ENCODE measurements around the gene SFSWAP.
"Not testable (repeated sequence)": the region's sequence is repeated elsewhere in the genome, so short reads cannot be mapped to it uniquely, and the experiment has no call there.

Gene SFSWAP

GRCh38 chr12:131742761-131743160 lies 31.9 kb downstream of the SFSWAP start:
- not testable (repeated sequence) for H3K9me3 ChIP-seq (ENCODE audit: low read length); H3K4me3 ChIP-seq (ENCODE audit: low read depth in 1 of 2, low read length in 2 of 2); H3K27ac ChIP-seq (ENCODE audit: low read depth, low read length); H3K4me1 ChIP-seq (ENCODE audit: insufficient read depth, low read length); H3K27me3 ChIP-seq (ENCODE audit: control insufficient read depth in 1 of 2, insufficient read depth in 2 of 2, low read length in 2 of 2); H3K9ac ChIP-seq (ENCODE audit: low read length)
- peaks cover 50% of the 10 kb centered on the region for H3K36me3 ChIP-seq (ENCODE audit: insufficient read depth, low read length)

GRCh38 chr12:131743410-131743809 lies 32.5 kb downstream of the SFSWAP start:
- H3K27ac ChIP-seq (ENCODE audit: low read depth, low read length); H3K9ac ChIP-seq (ENCODE audit: low read length); H3K4me3 ChIP-seq (ENCODE audit: low read depth in 1 of 2, low read length in 2 of 2); H3K9me3 ChIP-seq (ENCODE audit: low read length); H3K4me1 ChIP-seq (ENCODE audit: insufficient read depth, low read length); H3K27me3 ChIP-seq (ENCODE audit: control insufficient read depth in 1 of 2, insufficient read depth in 2 of 2, low read length in 2 of 2): not testable (repeated sequence)
- peaks cover 51% of the 10 kb centered on the region for H3K36me3 ChIP-seq (ENCODE audit: insufficient read depth, low read length)

GRCh38 chr12:131743880-131744279 lies 33.0 kb downstream of the SFSWAP start:
- not testable (repeated sequence) for H3K9me3 ChIP-seq (ENCODE audit: low read length); H3K27me3 ChIP-seq (ENCODE audit: control insufficient read depth in 1 of 2, insufficient read depth in 2 of 2, low read length in 2 of 2); H3K9ac ChIP-seq (ENCODE audit: low read length); H3K4me3 ChIP-seq (ENCODE audit: low read depth in 1 of 2, low read length in 2 of 2); H3K27ac ChIP-seq (ENCODE audit: low read depth, low read length); H3K4me1 ChIP-seq (ENCODE audit: insufficient read depth, low read length)
- peaks cover 56% of the 10 kb centered on the region for H3K36me3 ChIP-seq (ENCODE audit: insufficient read depth, low read length)

GRCh38 chr12:131744675-131745074 lies 33.8 kb downstream of the SFSWAP start:
- peaks cover 56% of the 10 kb centered on the region for H3K36me3 ChIP-seq (ENCODE audit: insufficient read depth, low read length)
- not testable (repeated sequence) for H3K4me3 ChIP-seq (ENCODE audit: low read depth in 1 of 2, low read length in 2 of 2); H3K4me1 ChIP-seq (ENCODE audit: insufficient read depth, low read length); H3K9ac ChIP-seq (ENCODE audit: low read length); H3K27ac ChIP-seq (ENCODE audit: low read depth, low read length); H3K27me3 ChIP-seq (ENCODE audit: control insufficient read depth in 1 of 2, insufficient read depth in 2 of 2, low read length in 2 of 2); H3K9me3 ChIP-seq (ENCODE audit: low read length)

- H3K9me3 ChIP-seq (ENCODE audit: low read length), result no peaks in the 10 kb centered on the region
- no peak overlapping the region for H3K27ac ChIP-seq (ENCODE audit: low read depth, low read length)
- no peaks in the 10 kb centered on the region for H3K27me3 ChIP-seq (ENCODE audit: control insufficient read depth in 1 of 2, insufficient read depth in 2 of 2, low read length in 2 of 2)
- H3K4me3 ChIP-seq (ENCODE audit: low read depth in 1 of 2, low read length in 2 of 2), result no peak overlapping the region
- H3K36me3 ChIP-seq (ENCODE audit: insufficient read depth, low read length), result peaks cover 47% of the 10 kb centered on the region
- no peak overlapping the region for H3K9ac ChIP-seq (ENCODE audit: low read length)
- no peaks in the 10 kb centered on the region for H3K4me1 ChIP-seq (ENCODE audit: insufficient read depth, low read length)
Observed at GRCh38 chr12:131745706-131746105, 34.8 kb downstream of the SFSWAP start.

- Histone ChIP-seq H3K4me1 (ENCODE audit: insufficient read depth, low read length) (no peaks in the 10 kb centered on the region), H3K9me3 (ENCODE audit: low read length) (no peaks in the 10 kb centered on the region)
Observed at GRCh38 chr12:131747276-131748177, 36.6 kb downstream of the SFSWAP start.

GRCh38 chr12:131749618-131750315 lies 38.9 kb downstream of the SFSWAP start:
- Histone ChIP-seq H3K27me3 (ENCODE audit: control insufficient read depth in 1 of 2, insufficient read depth in 2 of 2, low read length in 2 of 2) (no peaks in the 10 kb centered on the region), H3K9me3 (ENCODE audit: low read length) (no peaks in the 10 kb centered on the region), H3K36me3 (ENCODE audit: insufficient read depth, low read length) (peaks cover 43% of the 10 kb centered on the region), H3K4me1 (ENCODE audit: insufficient read depth, low read length) (no peaks in the 10 kb centered on the region), H3K27ac (ENCODE audit: low read depth, low read length) (no peak overlapping the region), H3K4me3 (ENCODE audit: low read depth in 1 of 2, low read length in 2 of 2) (no peak overlapping the region), H3K9ac (ENCODE audit: low read length) (no peak overlapping the region)

More at GRCh38 chr12:131747276-131748177, 36.6 kb downstream of the SFSWAP start:
- Histone ChIP-seq H3K27ac (ENCODE audit: low read depth, low read length) (no peak overlapping the region), H3K9ac (ENCODE audit: low read length) (no peak overlapping the region), H3K36me3 (ENCODE audit: insufficient read depth, low read length) (peaks cover 46% of the 10 kb centered on the region), H3K27me3 (ENCODE audit: control insufficient read depth in 1 of 2, insufficient read depth in 2 of 2, low read length in 2 of 2) (no peaks in the 10 kb centered on the region), H3K4me3 (ENCODE audit: low read depth in 1 of 2, low read length in 2 of 2) (no peak overlapping the region)

GRCh38 chr12:131751335-131751734 lies 40.4 kb downstream of the SFSWAP start:
- H3K36me3 ChIP-seq (ENCODE audit: insufficient read depth, low read length), result peaks cover 46% of the 10 kb centered on the region

GRCh38 chr12:131752451-131752850 lies 41.6 kb downstream of the SFSWAP start:
- Histone ChIP-seq H3K4me1 (ENCODE audit: insufficient read depth, low read length) (no peaks in the 10 kb centered on the region), H3K9me3 (ENCODE audit: low read length) (no peaks in the 10 kb centered on the region), H3K9ac (ENCODE audit: low read length) (no peak overlapping the region), H3K36me3 (ENCODE audit: insufficient read depth, low read length) (peaks cover 56% of the 10 kb centered on the region), H3K27ac (ENCODE audit: low read depth, low read length) (no peak overlapping the region), H3K4me3 (ENCODE audit: low read depth in 1 of 2, low read length in 2 of 2) (no peak overlapping the region), H3K27me3 (ENCODE audit: control insufficient read depth in 1 of 2, insufficient read depth in 2 of 2, low read length in 2 of 2) (no peaks in the 10 kb centered on the region)

More at GRCh38 chr12:131751335-131751734, 40.4 kb downstream of the SFSWAP start:
- Histone ChIP-seq H3K4me3 (ENCODE audit: low read depth in 1 of 2, low read length in 2 of 2) (no peak overlapping the region), H3K4me1 (ENCODE audit: insufficient read depth, low read length) (no peaks in the 10 kb centered on the region), H3K27me3 (ENCODE audit: control insufficient read depth in 1 of 2, insufficient read depth in 2 of 2, low read length in 2 of 2) (no peaks in the 10 kb centered on the region), H3K27ac (ENCODE audit: low read depth, low read length) (no peak overlapping the region), H3K9ac (ENCODE audit: low read length) (no peak overlapping the region), H3K9me3 (ENCODE audit: low read length) (no peaks in the 10 kb centered on the region)

- Histone ChIP-seq H3K36me3 (ENCODE audit: insufficient read depth, low read length) (peaks cover 61% of the 10 kb centered on the region), H3K4me1 (ENCODE audit: insufficient read depth, low read length) (no peaks in the 10 kb centered on the region), H3K27me3 (ENCODE audit: control insufficient read depth in 1 of 2, insufficient read depth in 2 of 2, low read length in 2 of 2) (no peaks in the 10 kb centered on the region), H3K9ac (ENCODE audit: low read length) (no peak overlapping the region), H3K4me3 (ENCODE audit: low read depth in 1 of 2, low read length in 2 of 2) (no peak overlapping the region), H3K27ac (ENCODE audit: low read depth, low read length) (no peak overlapping the region), H3K9me3 (ENCODE audit: low read length) (no peaks in the 10 kb centered on the region)
Observed at GRCh38 chr12:131753005-131753404, 42.1 kb downstream of the SFSWAP start.

GRCh38 chr12:131753757-131754156 lies 42.9 kb downstream of the SFSWAP start:
- no peak overlapping the region for H3K4me3 ChIP-seq (ENCODE audit: low read depth in 1 of 2, low read length in 2 of 2)
- H3K27me3 ChIP-seq (ENCODE audit: control insufficient read depth in 1 of 2, insufficient read depth in 2 of 2, low read length in 2 of 2), result no peaks in the 10 kb centered on the region
- H3K9ac ChIP-seq (ENCODE audit: low read length), result no peak overlapping the region
- no peaks in the 10 kb centered on the region for H3K9me3 ChIP-seq (ENCODE audit: low read length)
- peaks cover 64% of the 10 kb centered on the region for H3K36me3 ChIP-seq (ENCODE audit: insufficient read depth, low read length)
- H3K27ac ChIP-seq (ENCODE audit: low read depth, low read length), result no peak overlapping the region
- H3K4me1 ChIP-seq (ENCODE audit: insufficient read depth, low read length), result no peaks in the 10 kb centered on the region
